GM12878 (cell line): ENCODE measurements around the gene ZBED4.

Experiments
- DPF2 ChIP-seq: fragments of 450-650 bp; IDR thresholded peaks from 2 replicates; pipeline ENCODE4 v1.6.1; 2017; ENCODE audit warnings: mild to moderate bottlenecking
- EZH2 ChIP-seq: IDR thresholded peaks from 2 replicates; pipeline ENCODE4 v1.6.1; 2012; ENCODE audit warnings: low read depth, mild to moderate bottlenecking, control low read depth, inconsistent platforms, low read length, borderline replicate concordance; ENCODE audit not compliant: control insufficient read depth
- GABPA ChIP-seq: IDR thresholded peaks from 2 replicates; pipeline ENCODE4 v1.6.1; 2014; ENCODE audit warnings: antibody characterized with exemption, low read depth, mild to moderate bottlenecking, inconsistent platforms
- POLR2AphosphoS5 ChIP-seq: IDR thresholded peaks from 2 replicates; pipeline ENCODE4 v1.6.1; 2011; ENCODE audit warnings: mild to moderate bottlenecking, low read length, inconsistent platforms
- SP1 ChIP-seq: IDR thresholded peaks from one replicate; pipeline ENCODE4 v1.6.1; 2011; ENCODE audit warnings: low read depth, low read length
- YY1 ChIP-seq: IDR thresholded peaks from 2 replicates; pipeline ENCODE4 v1.6.1; 2011; ENCODE audit warnings: low read depth, mild to moderate bottlenecking, low read length
- ZNF24 ChIP-seq: fragments of 450-650 bp; IDR thresholded peaks from 2 replicates; pipeline ENCODE4 v1.6.1; 2017; ENCODE audit warnings: antibody characterized with exemption, mild to moderate bottlenecking
- TF ChIP-seq, protein P1 (sequence below), 3 experiments: IDR thresholded peaks in 2 of 3; conservative IDR thresholded peaks in 1 of 3; 2 replicates each; pipeline ENCODE4 v1.5.1; 2011; ENCODE audit warnings: low read depth in 3 of 3, low read length in 3 of 3, mild to moderate bottlenecking in 3 of 3, control low read depth in 2 of 3, moderate library complexity in 2 of 3, inconsistent platforms in 1 of 3, mixed read lengths in 1 of 3; ENCODE audit not compliant: control insufficient read depth in 2 of 3, insufficient read depth in 1 of 3; ENCODE audit errors: extremely low read depth in 1 of 3
- TF ChIP-seq, protein P2 (sequence below): IDR thresholded peaks from 2 replicates; pipeline ENCODE4 v1.6.1; 2011; ENCODE audit warnings: low read depth, low read length, improper control_type of control experiment, borderline replicate concordance
- TF ChIP-seq, protein P3 (sequence below): IDR thresholded peaks from 2 replicates; pipeline ENCODE4 v1.6.1; 2012; ENCODE audit warnings: mild to moderate bottlenecking, low read depth, low read length

DNA sequence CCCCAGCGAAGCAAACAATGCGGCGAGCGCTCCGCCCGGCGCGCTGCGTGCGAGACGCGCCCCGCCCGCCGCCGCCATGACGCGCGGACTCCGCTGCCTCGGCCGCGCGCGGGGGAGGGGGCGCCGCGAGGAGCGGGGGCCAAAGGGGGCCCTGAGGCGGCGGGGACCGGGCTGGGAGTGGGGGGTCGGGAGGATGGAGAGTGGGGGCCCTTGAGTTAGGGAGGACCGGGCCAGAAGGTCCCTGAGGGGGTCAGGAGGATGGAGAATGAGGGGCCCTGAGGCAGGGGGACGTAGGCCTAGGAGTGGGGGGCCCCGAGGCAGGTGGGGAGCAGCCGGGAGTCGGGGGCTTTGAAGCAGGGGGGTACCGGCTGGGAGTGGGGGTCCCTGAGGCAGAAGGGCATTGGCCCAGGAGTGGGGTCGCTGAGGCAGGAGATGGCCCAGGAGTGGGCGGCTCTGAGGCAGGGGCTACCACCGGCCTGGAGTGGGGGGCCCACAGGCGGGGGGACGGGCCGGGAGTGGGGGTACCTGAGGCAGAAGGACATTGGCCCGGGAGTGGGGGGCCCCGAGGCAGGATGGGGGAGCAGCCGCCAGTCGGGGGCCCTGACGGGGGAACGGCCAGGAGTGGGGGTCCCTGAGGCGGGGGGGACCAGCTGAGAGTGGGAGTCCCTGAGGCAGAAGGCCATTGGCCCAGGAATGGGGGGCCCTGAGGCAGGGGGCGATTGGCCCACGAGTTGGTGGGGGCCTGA is 25.6 kb upstream of the ZBED4 start, which contains the start of gene BRD1:
- TF ChIP-seq, protein P1, sequence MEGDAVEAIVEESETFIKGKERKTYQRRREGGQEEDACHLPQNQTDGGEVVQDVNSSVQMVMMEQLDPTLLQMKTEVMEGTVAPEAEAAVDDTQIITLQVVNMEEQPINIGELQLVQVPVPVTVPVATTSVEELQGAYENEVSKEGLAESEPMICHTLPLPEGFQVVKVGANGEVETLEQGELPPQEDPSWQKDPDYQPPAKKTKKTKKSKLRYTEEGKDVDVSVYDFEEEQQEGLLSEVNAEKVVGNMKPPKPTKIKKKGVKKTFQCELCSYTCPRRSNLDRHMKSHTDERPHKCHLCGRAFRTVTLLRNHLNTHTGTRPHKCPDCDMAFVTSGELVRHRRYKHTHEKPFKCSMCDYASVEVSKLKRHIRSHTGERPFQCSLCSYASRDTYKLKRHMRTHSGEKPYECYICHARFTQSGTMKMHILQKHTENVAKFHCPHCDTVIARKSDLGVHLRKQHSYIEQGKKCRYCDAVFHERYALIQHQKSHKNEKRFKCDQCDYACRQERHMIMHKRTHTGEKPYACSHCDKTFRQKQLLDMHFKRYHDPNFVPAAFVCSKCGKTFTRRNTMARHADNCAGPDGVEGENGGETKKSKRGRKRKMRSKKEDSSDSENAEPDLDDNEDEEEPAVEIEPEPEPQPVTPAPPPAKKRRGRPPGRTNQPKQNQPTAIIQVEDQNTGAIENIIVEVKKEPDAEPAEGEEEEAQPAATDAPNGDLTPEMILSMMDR (IDR thresholded peaks at IDR 0.05 in 2 of 3, conservative IDR thresholded peaks at IDR 0.05 in 1 of 3; ENCODE audit: control insufficient read depth in 2 of 3, extremely low read depth in 1 of 3, insufficient read depth in 1 of 3, low read depth in 3 of 3, low read length in 3 of 3), result no peak
- TF ChIP-seq SP1 (no peak), ZNF24 (no peak), DPF2 (no peak), GABPA (no peak), YY1 (peak; percentile 88), EZH2 (no peak), POLR2AphosphoS5 (no peak; the same call in 1 of the 2 replicates)
- TF ChIP-seq, protein P2, sequence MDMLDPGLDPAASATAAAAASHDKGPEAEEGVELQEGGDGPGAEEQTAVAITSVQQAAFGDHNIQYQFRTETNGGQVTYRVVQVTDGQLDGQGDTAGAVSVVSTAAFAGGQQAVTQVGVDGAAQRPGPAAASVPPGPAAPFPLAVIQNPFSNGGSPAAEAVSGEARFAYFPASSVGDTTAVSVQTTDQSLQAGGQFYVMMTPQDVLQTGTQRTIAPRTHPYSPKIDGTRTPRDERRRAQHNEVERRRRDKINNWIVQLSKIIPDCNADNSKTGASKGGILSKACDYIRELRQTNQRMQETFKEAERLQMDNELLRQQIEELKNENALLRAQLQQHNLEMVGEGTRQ, result no peak
- TF ChIP-seq, protein P3, sequence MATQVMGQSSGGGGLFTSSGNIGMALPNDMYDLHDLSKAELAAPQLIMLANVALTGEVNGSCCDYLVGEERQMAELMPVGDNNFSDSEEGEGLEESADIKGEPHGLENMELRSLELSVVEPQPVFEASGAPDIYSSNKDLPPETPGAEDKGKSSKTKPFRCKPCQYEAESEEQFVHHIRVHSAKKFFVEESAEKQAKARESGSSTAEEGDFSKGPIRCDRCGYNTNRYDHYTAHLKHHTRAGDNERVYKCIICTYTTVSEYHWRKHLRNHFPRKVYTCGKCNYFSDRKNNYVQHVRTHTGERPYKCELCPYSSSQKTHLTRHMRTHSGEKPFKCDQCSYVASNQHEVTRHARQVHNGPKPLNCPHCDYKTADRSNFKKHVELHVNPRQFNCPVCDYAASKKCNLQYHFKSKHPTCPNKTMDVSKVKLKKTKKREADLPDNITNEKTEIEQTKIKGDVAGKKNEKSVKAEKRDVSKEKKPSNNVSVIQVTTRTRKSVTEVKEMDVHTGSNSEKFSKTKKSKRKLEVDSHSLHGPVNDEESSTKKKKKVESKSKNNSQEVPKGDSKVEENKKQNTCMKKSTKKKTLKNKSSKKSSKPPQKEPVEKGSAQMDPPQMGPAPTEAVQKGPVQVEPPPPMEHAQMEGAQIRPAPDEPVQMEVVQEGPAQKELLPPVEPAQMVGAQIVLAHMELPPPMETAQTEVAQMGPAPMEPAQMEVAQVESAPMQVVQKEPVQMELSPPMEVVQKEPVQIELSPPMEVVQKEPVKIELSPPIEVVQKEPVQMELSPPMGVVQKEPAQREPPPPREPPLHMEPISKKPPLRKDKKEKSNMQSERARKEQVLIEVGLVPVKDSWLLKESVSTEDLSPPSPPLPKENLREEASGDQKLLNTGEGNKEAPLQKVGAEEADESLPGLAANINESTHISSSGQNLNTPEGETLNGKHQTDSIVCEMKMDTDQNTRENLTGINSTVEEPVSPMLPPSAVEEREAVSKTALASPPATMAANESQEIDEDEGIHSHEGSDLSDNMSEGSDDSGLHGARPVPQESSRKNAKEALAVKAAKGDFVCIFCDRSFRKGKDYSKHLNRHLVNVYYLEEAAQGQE, result no peak
